Measurements from ENCODE around the gene EXD3.
"Not testable (repeated sequence)": the region's sequence is repeated elsewhere in the genome, so short reads cannot be mapped to it uniquely, and the experiment has no call there.

The EXD3 gene
- total RNA-seq = 2.6 to 28.7 (median 5.4) reads per million in 9 experiments

- H3K4me3 Mint-ChIP-seq = peak within 1 kb of the TSS; percentile 76 to 77
- peak; percentile 92 to 95 (median 93) for DNase-seq
- H3K27ac Mint-ChIP-seq = peak within 1 kb of the TSS in 1 of 2 donors; percentile 75
- H3K9me3 Mint-ChIP-seq = no peaks in the 10 kb centered on the region
- peaks cover 0 to 4% of the 10 kb centered on the region in 2 donors for H3K4me1 Mint-ChIP-seq (ENCODE audit: low read depth in 2 of 2)
- H3K27me3 Mint-ChIP-seq = no peaks in the 10 kb centered on the region
- peak; percentile 91 for ATAC-seq (replicated peaks)
- no peaks in the 10 kb centered on the region for H3K36me3 Mint-ChIP-seq (ENCODE audit: insufficient read depth)
These were observed at the start of gene EXD3, which contains the start of gene NOXA1 for GRCh38 chr9:137422604-137423513. Gene EXD3, minus strand, starts transcription at chr9:137423162. Its CDS starts 27,805 bp downstream, at chr9:137395357. Gene NOXA1, plus strand, starts transcription at chr9:137423393. Its CDS starts 137 bp downstream, at chr9:137423530.

- H3K36me3 Mint-ChIP-seq (ENCODE audit: insufficient read depth) = peaks cover 3% of the 10 kb centered on the region
- H3K4me1 Mint-ChIP-seq (ENCODE audit: low read depth in 2 of 2) = peaks cover 7 to 10% of the 10 kb centered on the region in 2 donors
- ATAC-seq (replicated peaks) = peak; percentile 46
- no peak for DNase-seq
- peaks cover 8 to 16% of the 10 kb centered on the region in 2 donors for H3K9me3 Mint-ChIP-seq
- no peak overlapping the region for H3K4me3 Mint-ChIP-seq
- no peak overlapping the region for H3K27ac Mint-ChIP-seq
- no peaks in the 10 kb centered on the region for H3K27me3 Mint-ChIP-seq
These were observed 47.8 kb upstream of the EXD3 start for GRCh38 chr9:137470785-137471184.

- H3K4me3 Mint-ChIP-seq = no peak overlapping the region
- DNase-seq = no peak
These were observed 44.9 kb upstream of the EXD3 start for GRCh38 chr9:137467896-137468295.

GRCh38 chr9:137467161-137467581 lies 44.2 kb upstream of the EXD3 start:
- Mint-ChIP-seq H3K27me3 (no peaks in the 10 kb centered on the region), H3K27ac (peak overlapping the region in 1 of 2 donors; percentile 66), H3K4me3 (no peak overlapping the region), H3K36me3 (ENCODE audit: insufficient read depth) (peaks cover 9% of the 10 kb centered on the region), H3K9me3 (no peaks in the 10 kb centered on the region), H3K4me1 (ENCODE audit: low read depth in 2 of 2) (peaks cover 9 to 17% of the 10 kb centered on the region in 2 donors)
- no peak for DNase-seq
- ATAC-seq (replicated peaks) = no peak

More at GRCh38 chr9:137467896-137468295, 44.9 kb upstream of the EXD3 start:
- H3K27ac Mint-ChIP-seq = no peak overlapping the region
- H3K9me3 Mint-ChIP-seq = peaks cover 0 to 1% of the 10 kb centered on the region in 2 donors
- no peak for ATAC-seq (replicated peaks)
- H3K36me3 Mint-ChIP-seq (ENCODE audit: insufficient read depth) = peaks cover 8% of the 10 kb centered on the region
- peaks cover 7 to 14% of the 10 kb centered on the region in 2 donors for H3K4me1 Mint-ChIP-seq (ENCODE audit: low read depth in 2 of 2)
- H3K27me3 Mint-ChIP-seq = no peaks in the 10 kb centered on the region

GRCh38 chr9:137466389-137467085 lies 43.6 kb upstream of the EXD3 start:
- H3K4me3 Mint-ChIP-seq; ATAC-seq (replicated peaks); DNase-seq; H3K9me3 Mint-ChIP-seq; H3K36me3 Mint-ChIP-seq (ENCODE audit: insufficient read depth); H3K27me3 Mint-ChIP-seq: not testable (repeated sequence)
- peak overlapping the region in 1 of 2 donors; percentile 66 for H3K27ac Mint-ChIP-seq
- peaks cover 13 to 17% of the 10 kb centered on the region in 2 donors for H3K4me1 Mint-ChIP-seq (ENCODE audit: low read depth in 2 of 2)

GRCh38 chr9:137465720-137466388 lies 42.9 kb upstream of the EXD3 start:
- Mint-ChIP-seq H3K36me3 (ENCODE audit: insufficient read depth) (peaks cover 9% of the 10 kb centered on the region), H3K27me3 (no peaks in the 10 kb centered on the region), H3K9me3 (no peaks in the 10 kb centered on the region), H3K27ac (peak overlapping the region in 1 of 2 donors; percentile 44), H3K4me1 (ENCODE audit: low read depth in 2 of 2) (peaks cover 16 to 19% of the 10 kb centered on the region in 2 donors), H3K4me3 (no peak overlapping the region)
- ATAC-seq (replicated peaks) (no peak), DNase-seq (no peak)

- Mint-ChIP-seq H3K9me3 (no peaks in the 10 kb centered on the region), H3K4me1 (ENCODE audit: low read depth in 2 of 2) (peaks cover 16 to 17% of the 10 kb centered on the region in 2 donors), H3K4me3 (no peak overlapping the region), H3K36me3 (ENCODE audit: insufficient read depth) (peaks cover 9% of the 10 kb centered on the region), H3K27ac (peak overlapping the region in 1 of 2 donors; percentile 44), H3K27me3 (no peaks in the 10 kb centered on the region)
- DNase-seq = no peak
- ATAC-seq (replicated peaks) = no peak
These were observed 42.2 kb upstream of the EXD3 start for GRCh38 chr9:137465000-137465719.

GRCh38 chr9:137464291-137464999 lies 41.5 kb upstream of the EXD3 start:
- no peak overlapping the region for H3K27ac Mint-ChIP-seq
- H3K4me1 Mint-ChIP-seq (ENCODE audit: low read depth in 2 of 2) = peaks cover 18 to 23% of the 10 kb centered on the region in 2 donors
- DNase-seq (no peak), ATAC-seq (replicated peaks) (no peak)
- H3K4me3 Mint-ChIP-seq = no peak overlapping the region
- H3K36me3 Mint-ChIP-seq (ENCODE audit: insufficient read depth) = peaks cover 6% of the 10 kb centered on the region
- H3K9me3 Mint-ChIP-seq = no peaks in the 10 kb centered on the region
- no peaks in the 10 kb centered on the region for H3K27me3 Mint-ChIP-seq

GRCh38 chr9:137463931-137464290 lies 40.9 kb upstream of the EXD3 start:
- peaks cover 18 to 23% of the 10 kb centered on the region in 2 donors for H3K4me1 Mint-ChIP-seq (ENCODE audit: low read depth in 2 of 2)
- peaks cover 6% of the 10 kb centered on the region for H3K36me3 Mint-ChIP-seq (ENCODE audit: insufficient read depth)
- H3K4me3 Mint-ChIP-seq = no peak overlapping the region
- no peaks in the 10 kb centered on the region for H3K27me3 Mint-ChIP-seq
- DNase-seq (no peak), ATAC-seq (replicated peaks) (no peak)
- no peaks in the 10 kb centered on the region for H3K9me3 Mint-ChIP-seq
- H3K27ac Mint-ChIP-seq = peak overlapping the region in 1 of 2 donors; percentile 25

GRCh38 chr9:137462986-137463930 lies 40.3 kb upstream of the EXD3 start:
- H3K36me3 Mint-ChIP-seq (ENCODE audit: insufficient read depth) = peaks cover 6% of the 10 kb centered on the region
- H3K4me1 Mint-ChIP-seq (ENCODE audit: low read depth in 2 of 2) = peaks cover 18 to 23% of the 10 kb centered on the region in 2 donors
- DNase-seq = no peak
- ATAC-seq (replicated peaks) = no peak
- H3K9me3 Mint-ChIP-seq = no peaks in the 10 kb centered on the region
- H3K4me3 Mint-ChIP-seq = peak overlapping the region; percentile 50 to 59
- no peaks in the 10 kb centered on the region for H3K27me3 Mint-ChIP-seq
- H3K27ac Mint-ChIP-seq = peak overlapping the region in 1 of 2 donors; percentile 25

- Mint-ChIP-seq H3K27ac (peak overlapping the region; percentile 67 to 87), H3K27me3 (no peaks in the 10 kb centered on the region), H3K4me3 (peak overlapping the region; percentile 68 to 75), H3K9me3 (no peaks in the 10 kb centered on the region), H3K36me3 (ENCODE audit: insufficient read depth) (peaks cover 6% of the 10 kb centered on the region), H3K4me1 (ENCODE audit: low read depth in 2 of 2) (peaks cover 18 to 23% of the 10 kb centered on the region in 2 donors)
- ATAC-seq (replicated peaks) = no peak
- DNase-seq = no peak
These were observed 39.5 kb upstream of the EXD3 start for GRCh38 chr9:137462396-137462985.

Data from effector memory CD8-positive, alpha-beta T cell (primary cell).